DND-41 (cell line): ENCODE results near the gene IL20.

Experiments used
- EZH2 ChIP-seq: IDR thresholded peaks from 3 replicates; pipeline ENCODE4 v1.6.1; 2012; ENCODE audit warnings: borderline replicate concordance, low read depth, mild to moderate bottlenecking, moderate library complexity, low read length, inconsistent platforms; ENCODE audit not compliant: severe bottlenecking
- TF ChIP-seq, protein P1 (sequence below): IDR thresholded peaks from 2 replicates; pipeline ENCODE4 v1.5.1; 2012; ENCODE audit warnings: borderline replicate concordance, low read length, moderate library complexity, mild to moderate bottlenecking; ENCODE audit not compliant: poor library complexity, severe bottlenecking; ENCODE audit errors: extremely low read depth

DNA sequence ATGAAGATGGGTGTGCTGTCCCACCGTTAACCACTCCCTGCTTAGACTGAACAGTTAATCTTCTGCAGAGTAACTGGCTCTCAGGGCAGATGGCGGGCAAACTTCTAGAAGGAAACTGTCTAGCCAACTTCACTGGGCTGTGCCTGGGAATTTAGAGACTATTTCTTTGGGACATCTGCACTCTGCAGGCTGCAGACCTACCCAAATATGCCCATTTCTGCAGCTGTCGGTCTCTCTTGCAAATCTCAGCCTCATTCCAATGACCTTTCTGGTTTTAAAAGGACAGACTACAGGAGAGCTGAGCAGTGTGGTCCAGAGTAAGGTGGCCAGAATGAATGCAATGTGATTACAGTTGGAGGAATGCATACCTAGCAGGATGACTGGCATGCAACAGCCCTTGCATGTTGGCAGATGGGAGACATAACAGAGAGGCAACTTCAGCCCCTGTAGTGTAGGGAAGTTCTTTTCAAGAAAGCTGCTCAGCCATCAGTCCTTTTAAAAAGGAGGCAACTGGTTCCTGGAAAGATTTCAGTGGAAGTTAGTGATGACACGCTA is 26.3 kb upstream of the IL20 start:
- no peak for TF ChIP-seq EZH2
- TF ChIP-seq, protein P1, sequence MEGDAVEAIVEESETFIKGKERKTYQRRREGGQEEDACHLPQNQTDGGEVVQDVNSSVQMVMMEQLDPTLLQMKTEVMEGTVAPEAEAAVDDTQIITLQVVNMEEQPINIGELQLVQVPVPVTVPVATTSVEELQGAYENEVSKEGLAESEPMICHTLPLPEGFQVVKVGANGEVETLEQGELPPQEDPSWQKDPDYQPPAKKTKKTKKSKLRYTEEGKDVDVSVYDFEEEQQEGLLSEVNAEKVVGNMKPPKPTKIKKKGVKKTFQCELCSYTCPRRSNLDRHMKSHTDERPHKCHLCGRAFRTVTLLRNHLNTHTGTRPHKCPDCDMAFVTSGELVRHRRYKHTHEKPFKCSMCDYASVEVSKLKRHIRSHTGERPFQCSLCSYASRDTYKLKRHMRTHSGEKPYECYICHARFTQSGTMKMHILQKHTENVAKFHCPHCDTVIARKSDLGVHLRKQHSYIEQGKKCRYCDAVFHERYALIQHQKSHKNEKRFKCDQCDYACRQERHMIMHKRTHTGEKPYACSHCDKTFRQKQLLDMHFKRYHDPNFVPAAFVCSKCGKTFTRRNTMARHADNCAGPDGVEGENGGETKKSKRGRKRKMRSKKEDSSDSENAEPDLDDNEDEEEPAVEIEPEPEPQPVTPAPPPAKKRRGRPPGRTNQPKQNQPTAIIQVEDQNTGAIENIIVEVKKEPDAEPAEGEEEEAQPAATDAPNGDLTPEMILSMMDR: no peak
